Gastroesophageal sphincter (tissue), 2 donors: Measurements from ENCODE around the gene RAB11FIP2.
"Not testable (repeated sequence)": the region's sequence is repeated elsewhere in the genome, so short reads cannot be mapped to it uniquely, and the experiment has no call there.

Experiments used
- EP300 ChIP-seq: sonication (generic); formaldehyde crosslinking; IDR thresholded peaks from one replicate; pipeline ENCODE4 v1.6.1; 2017; ENCODE audit warnings: antibody characterized with exemption, mild to moderate bottlenecking
- POLR2A ChIP-seq, 2 donors: fragments of 450-650 bp; IDR thresholded peaks; one replicate each; pipeline ENCODE4 v1.6.1; 2017; ENCODE audit warnings: antibody characterized with exemption in 2 of 2, mild to moderate bottlenecking in 2 of 2, moderate library complexity in 1 of 2
- POLR2AphosphoS5 ChIP-seq: sonication (generic); formaldehyde crosslinking; IDR thresholded peaks from one replicate; pipeline ENCODE4 v1.6.1; 2017; ENCODE audit warnings: antibody characterized with exemption

GRCh38 chr10:118067389-118067788 is 20.6 kb upstream of the RAB11FIP2 start:
- TF ChIP-seq POLR2AphosphoS5; EP300; POLR2A (IDR thresholded peaks at IDR 0.05): not testable (repeated sequence)
